Heart left ventricle (tissue), 16 donors: ENCODE measurements around the gene DNASE2B. TPM values are rescaled to one million over a fixed set of nuclear protein-coding genes. Genes with fewer than 3 reads are reported as not detected.

Experiments
- ATAC-seq, 4 donors: fragments of 200-7000 bp; cut with Tn5 transposase; one replicate each; pipeline ENCODE4 v1.9.1; 2020 to 2022; ENCODE audit warnings: moderate library complexity in 4 of 4, mild to moderate bottlenecking in 3 of 4, moderate number of reproducible peaks in 1 of 4
- DNase-seq, 5 donors: peaks; one replicate each; pipeline ENCODE4 v3.0.0-alpha.2; 2020
- H3K27ac ChIP-seq, 12 donors: fragments of 200-600 bp; sonication (generic) in 4 of 12; one replicate each; pipeline versions ENCODE4 v1.5.0 to v1.8.0; 2016 to 2022; ENCODE audit warnings: mild to moderate bottlenecking in 2 of 12
- H3K27me3 ChIP-seq, 9 donors: fragments of 200-600 bp; sonication (generic) in 2 of 9; one replicate each; pipeline versions ENCODE4 v1.5.1 to v1.8.0; 2016 to 2022; ENCODE audit warnings: mild to moderate bottlenecking in 3 of 9
- H3K36me3 ChIP-seq, 9 donors: fragments of 200-600 bp; sonication (generic) in 2 of 9; one replicate each; pipeline versions ENCODE4 v1.5.0 to v1.8.0; 2018 to 2022; ENCODE audit warnings: mild to moderate bottlenecking in 2 of 9
- H3K4me1 ChIP-seq, 12 donors: fragments of 200-600 bp; sonication (generic) in 4 of 12; one replicate each; pipeline versions ENCODE4 v1.5.0 to v1.8.0; 2016 to 2022; ENCODE audit warnings: mild to moderate bottlenecking in 3 of 12
- H3K4me3 ChIP-seq, 12 donors: fragments of 200-600 bp; sonication (generic) in 4 of 12; one replicate each; pipeline versions ENCODE4 v1.5.0 to v1.8.0; 2017 to 2022; ENCODE audit warnings: mild to moderate bottlenecking in 9 of 12, moderate library complexity in 4 of 12
- H3K9me3 ChIP-seq, 12 donors: fragments of 200-600 bp; sonication (generic) in 4 of 12; one replicate each; pipeline versions ENCODE4 v1.5.0 to v1.8.0; 2016 to 2022; ENCODE audit warnings: mild to moderate bottlenecking in 1 of 12
- CTCF ChIP-seq, 12 donors: fragments of 200-600 bp; sonication (generic) in 4 of 12; IDR thresholded peaks; one replicate each; pipeline versions ENCODE4 v1.5.0 to v1.8.0; 2018 to 2022; ENCODE audit warnings: antibody characterized with exemption in 12 of 12, mild to moderate bottlenecking in 5 of 12
- POLR2A ChIP-seq, 2 donors: fragments of 450-650 bp; IDR thresholded peaks; one replicate each; pipeline ENCODE4 v1.6.1; 2017; ENCODE audit warnings: antibody characterized with exemption in 2 of 2, mild to moderate bottlenecking in 2 of 2, moderate library complexity in 2 of 2
- whole genome bisulfite sequencing, 4 donors: extraction: QIAGEN DNeasy Blood & Tissue Kit in 2 of 4; methylation state at CpG; one replicate each; pipeline versions ENCODE4 v1.1.5 to v1.1.7; 2013 to 2018; 5-methylcytosine and 5-hydroxymethylcytosine counted together
- intact Hi-C, 10 donors: fragments of 100-400 bp; cut with DNase I; formaldehyde crosslinking; loops; one replicate each; pipeline versions ENCODE4 v1.11.1 to v1.14.2; 2022
- polyA plus RNA-seq, 2 donors: library from polyadenylated mRNA; stranded (reverse); fragments of 200-250 nt; gene quantifications; one replicate each; pipeline ENCODE4 v1.2.3, GENCODE V29; 2013
- total RNA-seq, 9 donors: library from RNA; depleted of rRNA in 2 of 9; stranded (reverse); fragments of >200 nt in 2 of 9; fragmentation: NEBNext Ultra II Directional in 3 of 9; extraction: Animal tissue kit (Norgen Biotek cat#: 25700) in 3 of 9; gene quantifications; one replicate each; pipeline versions ENCODE4 v1.1.0 to v1.2.4, GENCODE V29; 2016 to 2023
- donor health status: ischemic (EF 13 %, LVEDD 7.1; RV severe dilation, severe dysfunction).
- donor health status: healthy with polysubstance abuse.
- donor health status: DM: no; HTN: yes; CAD: no.
- donor health status: DM: no; HTN: no; CAD: no.
- donor health status: ischemic (EF 25% LVEDD 6.9; RV normal size, moderate dysfunction).
- donor health status: ischemic (EF 25% LVEDD 5.7; RV mildly dilated, moderate dysfunction).
- donor health status: healthy.
- donor health status: DM: yes; HTN: yes; CAD: no.
- donor health status: ischemic (EF 35%, LVEDD 5.7; RV mildly dilated, moderate dysfunction).
- donor health status: nonischemic (EF 11% LVEDD 7.7; RV severe dilation, severe dysfunction).
- donor health status: DM: yes; HTN: yes; CAD: no.
- donor health status: PGD.
- donor health status: ischemic (EF 29% LVEDD 5.4; RV normal size, mild dysfunction).
- donor health status: nonischemic (EF 23%, LVEDD 6.1; RV moderate dilation, normal function).

The DNASE2B gene
- total and polyA plus RNA-seq, 11 donors: 0.06 to 0.53 TPM; not detected in 9

GRCh38 chr1:84358695-84359094 lies 39.6 kb upstream of the DNASE2B start:
- no peak for DNase-seq
- Histone ChIP-seq H3K4me3 (no peak overlapping the region), H3K27ac (no peak overlapping the region), H3K27me3 (no peaks in the 10 kb centered on the region), H3K4me1 (no peaks in the 10 kb centered on the region), H3K9me3 (no peaks in the 10 kb centered on the region), H3K36me3 (no peaks in the 10 kb centered on the region)
- WGBS, 4 donors: 89 to 93% (median 91%) methylated on average over 4 of the region's 4 CpGs
- intact Hi-C loops: no loop called here
- no peak for ATAC-seq
- TF ChIP-seq POLR2A (IDR thresholded peaks at IDR 0.05) (no peak), CTCF (IDR thresholded peaks at IDR 0.05) (no peak)

GRCh38 chr1:84360316-84360715 lies 38.0 kb upstream of the DNASE2B start:
- H3K9me3 ChIP-seq: no peaks in the 10 kb centered on the region
- H3K4me3 ChIP-seq: no peak overlapping the region
- ATAC-seq: no peak
- no peak for DNase-seq
- intact Hi-C loops: no loop called here
- H3K27me3 ChIP-seq: no peaks in the 10 kb centered on the region
- no peak overlapping the region for H3K27ac ChIP-seq
- TF ChIP-seq CTCF (IDR thresholded peaks at IDR 0.05) (no peak), POLR2A (IDR thresholded peaks at IDR 0.05) (no peak)
- no peaks in the 10 kb centered on the region for H3K36me3 ChIP-seq
- peaks cover 0 to 3% (median 0%) of the 10 kb centered on the region in 12 donors for H3K4me1 ChIP-seq
- 45 to 67% (median 53%) methylated on average over 1 of the region's 1 CpG for WGBS, 4 donors

GRCh38 chr1:84361796-84362195 lies 36.5 kb upstream of the DNASE2B start:
- 92 to 94% (median 93%) methylated on average over 3 of the region's 3 CpGs for WGBS, 4 donors
- no peaks in the 10 kb centered on the region for H3K36me3 ChIP-seq
- H3K27me3 ChIP-seq: no peaks in the 10 kb centered on the region
- intact Hi-C loops: no loop called here
- no peaks in the 10 kb centered on the region for H3K9me3 ChIP-seq
- H3K27ac ChIP-seq: no peak overlapping the region
- no peak for TF ChIP-seq CTCF (IDR thresholded peaks at IDR 0.05)
- no peak for TF ChIP-seq POLR2A (IDR thresholded peaks at IDR 0.05)
- peaks cover 0 to 12% (median 0%) of the 10 kb centered on the region in 12 donors for H3K4me1 ChIP-seq
- no peak overlapping the region for H3K4me3 ChIP-seq
- ATAC-seq (no peak), DNase-seq (no peak)

- no peak overlapping the region for H3K27ac ChIP-seq
- no peak for ATAC-seq
These were observed 35.3 kb upstream of the DNASE2B start for GRCh38 chr1:84363019-84363418.

More at GRCh38 chr1:84363019-84363418, 35.3 kb upstream of the DNASE2B start:
- Histone ChIP-seq H3K4me3 (no peak overlapping the region), H3K27me3 (no peaks in the 10 kb centered on the region), H3K9me3 (no peaks in the 10 kb centered on the region), H3K36me3 (no peaks in the 10 kb centered on the region), H3K4me1 (peaks cover 0 to 12% (median 0%) of the 10 kb centered on the region in 12 donors)
- 60 to 63% (median 63%) methylated on average over 5 of the region's 5 CpGs for WGBS, 4 donors
- no peak for TF ChIP-seq CTCF (IDR thresholded peaks at IDR 0.05)
- no peak for TF ChIP-seq POLR2A (IDR thresholded peaks at IDR 0.05)
- intact Hi-C loops: no loop called here
- DNase-seq: no peak
